ENCODE results near the gene DPP10. TPM values are rescaled to one million over a fixed set of nuclear protein-coding genes. Genes with fewer than 3 reads are reported as not detected.

Gene DPP10
- total RNA-seq, 1 experiment from 2014 or later = not detected

- no TSS peak for BruUV-seq (replicated peaks)
- intact Hi-C loops (cut with micrococcal nuclease; ENCODE audit: unreplicated experiment) = no loop called here
- CTCF ChIA-PET = no interaction called here
These were observed 29.8 kb downstream of the DPP10 start for GRCh38 chr2:114472246-114472645.

GRCh38 chr2:114472726-114473125 lies 30.3 kb downstream of the DPP10 start:
- in situ Hi-C loops (cut with HindIII; ENCODE audit: low pct_unique_long_range_greater_than_20kb, low sequenced_read_pairs) = no loop called here
- no TSS peak for BruUV-seq (replicated peaks)
- ChIA-PET POLR2A (no interaction called here), CTCF (no interaction called here)
- H3K27ac ChIP-seq (ENCODE audit: low read length) = no peak overlapping the region
- no peaks in the 10 kb centered on the region for H3K4me1 ChIP-seq (ENCODE audit: control insufficient read depth, insufficient read depth, low read length)
- no peaks in the 10 kb centered on the region for H3K27me3 ChIP-seq (ENCODE audit: control insufficient read depth, insufficient read depth, low read length)
- no peaks in the 10 kb centered on the region for H3K36me3 ChIP-seq (ENCODE audit: control insufficient read depth, insufficient read depth, low read length)
- DNase-seq (ENCODE audit: low read depth, low spot score) (no peak), ATAC-seq (no peak)
- no peaks in the 10 kb centered on the region for H3K9me3 ChIP-seq (ENCODE audit: control insufficient read depth, insufficient read depth, low read depth, low read length)
- intact Hi-C loops (cut with micrococcal nuclease; ENCODE audit: unreplicated experiment) = no loop called here
- TF ChIP-seq POLR2AphosphoS5 (IDR thresholded peaks at IDR 0.05; ENCODE audit: low read depth, low read length) (no peak), SIN3A (IDR thresholded peaks at IDR 0.05; ENCODE audit: borderline replicate concordance, insufficient read depth, low read depth, low read length) (no peak), REST (IDR thresholded peaks at IDR 0.05; ENCODE audit: insufficient read depth in 1 of 2, low read depth in 2 of 2, low read length in 1 of 2) (no peak), TCF7L2 (IDR thresholded peaks at IDR 0.05; ENCODE audit: low read depth, low read length) (no peak), CTCF (IDR thresholded peaks at IDR 0.05) (no peak)
- H3K4me3 ChIP-seq (ENCODE audit: low read depth in 2 of 2, low read length in 2 of 2) = no peak overlapping the region

More at GRCh38 chr2:114472246-114472645, 29.8 kb downstream of the DPP10 start:
- H3K27me3 ChIP-seq (ENCODE audit: control insufficient read depth, insufficient read depth, low read length) = no peaks in the 10 kb centered on the region
- in situ Hi-C loops (cut with HindIII; ENCODE audit: low pct_unique_long_range_greater_than_20kb, low sequenced_read_pairs) = no loop called here
- no peak overlapping the region for H3K27ac ChIP-seq (ENCODE audit: low read length)
- no peaks in the 10 kb centered on the region for H3K36me3 ChIP-seq (ENCODE audit: control insufficient read depth, insufficient read depth, low read length)
- H3K4me3 ChIP-seq (ENCODE audit: low read depth in 2 of 2, low read length in 2 of 2) = no peak overlapping the region
- no peak for DNase-seq (ENCODE audit: low read depth, low spot score)
- ATAC-seq = no peak
- TF ChIP-seq CTCF (IDR thresholded peaks at IDR 0.05) = no peak
- H3K4me1 ChIP-seq (ENCODE audit: control insufficient read depth, insufficient read depth, low read length) = no peaks in the 10 kb centered on the region
- POLR2A ChIA-PET = no interaction called here
- no peaks in the 10 kb centered on the region for H3K9me3 ChIP-seq (ENCODE audit: control insufficient read depth, insufficient read depth, low read depth, low read length)
